ENCODE measurements around the gene ADH1B.
"Not testable (repeated sequence)": the region's sequence is repeated elsewhere in the genome, so short reads cannot be mapped to it uniquely, and the experiment has no call there.

Gene ADH1B

GRCh38 chr4:99330648-99331047, 9.4 kb upstream of the ADH1B start:
- Histone ChIP-seq H3K4me1 (ENCODE audit: control insufficient read depth in 1 of 2, insufficient read depth in 1 of 2, low read depth in 1 of 2, low read length in 1 of 2) (no peaks in the 10 kb centered on the region), H3K27ac (no peak overlapping the region), H3K27me3 (no peaks in the 10 kb centered on the region), H3K4me3 (ENCODE audit: low read depth in 1 of 2, low read length in 1 of 2) (no peak overlapping the region), H3K36me3 (no peaks in the 10 kb centered on the region), H3K9me3 (no peaks in the 10 kb centered on the region)
- TF ChIP-seq CTCF (IDR thresholded peaks at IDR 0.05): no peak

GRCh38 chr4:99329876-99330275, 8.7 kb upstream of the ADH1B start:
- no peak overlapping the region for H3K27ac ChIP-seq
- H3K27me3 ChIP-seq: no peaks in the 10 kb centered on the region
- H3K9me3 ChIP-seq: no peaks in the 10 kb centered on the region
- no peak for TF ChIP-seq CTCF (IDR thresholded peaks at IDR 0.05)
- no peaks in the 10 kb centered on the region for H3K36me3 ChIP-seq
- no peak overlapping the region for H3K4me3 ChIP-seq (ENCODE audit: low read depth in 1 of 2, low read length in 1 of 2)
- no peaks in the 10 kb centered on the region for H3K4me1 ChIP-seq (ENCODE audit: control insufficient read depth in 1 of 2, insufficient read depth in 1 of 2, low read depth in 1 of 2, low read length in 1 of 2)

GRCh38 chr4:99324979-99325378, 3.8 kb upstream of the ADH1B start:
- H3K27me3 ChIP-seq: no peaks in the 10 kb centered on the region
- no peak for TF ChIP-seq CTCF (IDR thresholded peaks at IDR 0.05)
- H3K9me3 ChIP-seq: no peaks in the 10 kb centered on the region
- no peaks in the 10 kb centered on the region for H3K4me1 ChIP-seq (ENCODE audit: control insufficient read depth in 1 of 2, insufficient read depth in 1 of 2, low read depth in 1 of 2, low read length in 1 of 2)
- no peak overlapping the region for H3K4me3 ChIP-seq (ENCODE audit: low read depth in 1 of 2, low read length in 1 of 2)
- no peak overlapping the region for H3K27ac ChIP-seq
- H3K36me3 ChIP-seq: no peaks in the 10 kb centered on the region

GRCh38 chr4:99324361-99324760, 3.2 kb upstream of the ADH1B start:
- Histone ChIP-seq H3K36me3 (no peaks in the 10 kb centered on the region), H3K4me1 (ENCODE audit: control insufficient read depth in 1 of 2, insufficient read depth in 1 of 2, low read depth in 1 of 2, low read length in 1 of 2) (no peaks in the 10 kb centered on the region), H3K27me3 (no peaks in the 10 kb centered on the region), H3K27ac (no peak overlapping the region), H3K9me3 (no peaks in the 10 kb centered on the region), H3K4me3 (ENCODE audit: low read depth in 1 of 2, low read length in 1 of 2) (no peak overlapping the region)
- no peak for TF ChIP-seq CTCF (IDR thresholded peaks at IDR 0.05)

- H3K9me3 ChIP-seq: no peaks in the 10 kb centered on the region
- no peak for TF ChIP-seq CTCF (IDR thresholded peaks at IDR 0.05)
Measured at GRCh38 chr4:99323756-99324155, 2.6 kb upstream of the ADH1B start.

GRCh38 chr4:99317811-99318210, 3.4 kb downstream of the ADH1B start:
- not testable (repeated sequence) for H3K27me3 ChIP-seq; H3K9me3 ChIP-seq; H3K4me3 ChIP-seq (ENCODE audit: low read depth in 1 of 2, low read length in 1 of 2); H3K27ac ChIP-seq; H3K36me3 ChIP-seq; H3K4me1 ChIP-seq (ENCODE audit: control insufficient read depth in 1 of 2, insufficient read depth in 1 of 2, low read depth in 1 of 2, low read length in 1 of 2)

More at GRCh38 chr4:99323756-99324155, 2.6 kb upstream of the ADH1B start:
- Histone ChIP-seq H3K36me3 (no peaks in the 10 kb centered on the region), H3K4me3 (ENCODE audit: low read depth in 1 of 2, low read length in 1 of 2) (no peak overlapping the region), H3K27ac (no peak overlapping the region), H3K27me3 (no peaks in the 10 kb centered on the region), H3K4me1 (ENCODE audit: control insufficient read depth in 1 of 2, insufficient read depth in 1 of 2, low read depth in 1 of 2, low read length in 1 of 2) (no peaks in the 10 kb centered on the region)

Data from neutrophil (primary cell).